ENCODE measurements around the gene DIAPH2.
"Not testable (repeated sequence)": the region's sequence is repeated elsewhere in the genome, so short reads cannot be mapped to it uniquely, and the experiment has no call there.

The DIAPH2 gene

GRCh38 chrX:96834137-96834536, 149.5 kb downstream of the DIAPH2 start:
- no peak for DNase-seq

DNA sequence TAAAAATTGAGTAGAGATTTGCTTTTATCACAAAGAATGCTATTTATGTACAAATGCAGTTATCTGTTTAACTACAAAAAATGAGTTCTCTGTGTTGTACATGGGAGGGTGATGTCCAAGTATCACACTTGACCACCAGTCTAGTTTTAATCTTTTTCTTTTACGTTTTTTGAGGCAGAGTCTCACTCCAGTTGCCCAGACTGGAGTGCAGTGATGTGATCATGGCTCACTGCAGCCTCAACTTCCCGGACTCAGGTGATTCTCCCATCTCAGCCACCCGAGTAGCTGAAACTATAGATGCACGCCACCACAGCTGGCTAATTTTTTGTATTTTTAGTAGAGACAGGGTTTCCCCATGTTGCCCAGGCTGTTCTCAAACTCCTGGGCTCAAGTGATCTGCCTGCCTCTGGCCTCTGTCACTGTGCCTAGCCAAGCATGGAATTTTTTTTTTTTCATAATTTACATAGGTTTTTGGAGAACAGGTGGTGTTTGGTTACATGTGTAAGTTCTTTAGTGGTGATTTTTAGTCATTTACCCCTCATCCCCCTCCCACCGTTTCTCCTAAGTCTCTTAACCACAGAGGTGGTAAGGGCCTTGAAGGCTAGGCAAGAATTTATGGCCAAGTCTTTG, 151.1 kb downstream of the DIAPH2 start:
- no peak for DNase-seq

DNA sequence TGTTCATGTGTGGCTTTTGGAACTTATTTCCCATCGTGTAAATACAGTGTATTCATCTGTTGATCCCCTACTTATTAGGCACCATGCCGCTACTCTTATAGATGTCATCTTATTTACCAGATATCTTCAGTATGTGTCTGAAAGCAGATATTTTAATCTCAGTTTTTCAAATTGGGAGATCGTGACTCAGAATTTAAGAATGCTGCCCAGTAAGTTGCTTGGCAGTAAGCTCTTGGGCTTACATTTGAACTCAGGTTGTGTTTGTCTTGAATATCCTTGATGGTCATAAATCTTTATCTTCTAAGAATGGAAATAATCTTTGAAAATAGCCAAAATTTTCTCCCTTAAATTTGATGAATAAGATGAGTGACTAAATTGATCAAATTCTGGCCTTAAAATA, 153.2 kb downstream of the DIAPH2 start:
- DNase-seq, result no peak

- peak; percentile 0 for DNase-seq
These were observed 153.9 kb downstream of the DIAPH2 start for GRCh38 chrX:96838537-96838936.

- no peak for DNase-seq
These were observed 156.7 kb downstream of the DIAPH2 start for GRCh38 chrX:96841325-96841724.

DNA sequence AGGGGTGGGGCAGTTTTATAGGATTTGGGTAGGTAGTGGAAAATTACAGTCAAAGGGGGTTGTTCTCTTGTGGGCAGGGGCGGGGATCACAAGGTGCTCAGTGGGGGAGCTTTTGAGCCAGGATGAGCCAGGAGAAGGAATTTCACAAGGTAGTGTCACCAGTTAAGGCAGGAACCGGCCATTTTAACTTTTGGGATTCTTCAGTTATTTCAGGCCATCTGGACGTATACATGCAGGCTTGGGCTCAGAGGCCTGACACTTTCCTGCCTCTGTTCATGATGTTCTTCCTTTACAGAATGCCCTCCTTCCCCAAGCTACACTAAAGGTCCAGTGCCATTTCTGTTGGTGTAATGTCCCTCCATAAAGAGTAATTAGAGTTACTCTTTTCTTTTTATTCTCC, 157.2 kb downstream of the DIAPH2 start:
- DNase-seq, result not testable (repeated sequence)

GRCh38 chrX:96843566-96843965, 158.9 kb downstream of the DIAPH2 start:
- no peak for DNase-seq

- DNase-seq, result no peak
These were observed 162.2 kb downstream of the DIAPH2 start for GRCh38 chrX:96846841-96847240.

- DNase-seq, result not testable (repeated sequence)
These were observed 174.8 kb downstream of the DIAPH2 start for GRCh38 chrX:96859422-96859821.

GRCh38 chrX:96861218-96861617, 176.6 kb downstream of the DIAPH2 start:
- DNase-seq, result no peak

- no peak for DNase-seq
These were observed 177.0 kb downstream of the DIAPH2 start for GRCh38 chrX:96861661-96862060.

- DNase-seq, result no peak
These were observed 199.0 kb downstream of the DIAPH2 start, which contains the start of gene RPA4 for GRCh38 chrX:96883608-96884007. TSS of gene RPA4 (plus strand) at chrX:96883908. CDS start at chrX:96884311, 403 bp downstream.

- DNase-seq, result no peak
These were observed 199.4 kb downstream of the DIAPH2 start for GRCh38 chrX:96884027-96884426.

DNA sequence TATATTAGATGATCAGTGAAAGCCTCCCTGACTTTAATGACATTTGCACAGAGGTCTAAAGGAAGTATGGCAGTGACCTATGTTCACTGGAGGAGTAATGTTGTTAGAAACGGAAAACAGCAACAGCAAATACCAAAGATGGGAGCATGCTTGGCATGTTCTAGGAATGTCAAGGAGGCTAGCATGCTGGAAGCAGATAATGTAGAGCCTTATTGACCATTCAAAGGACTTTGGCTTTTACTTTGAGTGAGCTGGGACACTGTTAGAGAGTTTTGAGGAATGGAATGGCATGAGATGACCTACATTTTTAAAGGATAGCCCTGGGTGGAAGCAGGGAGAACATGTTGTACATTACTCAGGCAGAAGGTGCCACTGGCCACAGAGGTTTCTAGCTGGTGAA, 205.1 kb downstream of the DIAPH2 start:
- no peak for DNase-seq

DNA sequence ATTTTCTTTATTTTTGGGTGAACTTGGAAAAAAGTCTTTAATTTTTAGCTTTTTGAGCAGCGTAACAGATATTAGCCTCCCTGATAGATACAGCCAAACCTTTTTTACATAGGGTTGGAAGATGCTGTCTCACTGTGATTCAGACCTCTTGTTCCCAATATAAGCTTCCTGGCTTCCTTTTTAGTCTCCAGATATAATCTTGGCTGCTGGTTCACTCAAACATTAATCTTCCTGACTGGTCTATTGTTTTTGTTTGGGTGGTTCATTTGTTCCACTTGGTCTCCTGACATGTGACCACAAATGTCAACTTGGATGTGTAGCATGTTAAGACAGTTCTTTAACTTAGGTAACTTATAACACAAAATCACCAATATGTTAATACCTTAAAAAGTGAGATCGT, 222.1 kb downstream of the DIAPH2 start:
- DNase-seq, result no peak

DNA sequence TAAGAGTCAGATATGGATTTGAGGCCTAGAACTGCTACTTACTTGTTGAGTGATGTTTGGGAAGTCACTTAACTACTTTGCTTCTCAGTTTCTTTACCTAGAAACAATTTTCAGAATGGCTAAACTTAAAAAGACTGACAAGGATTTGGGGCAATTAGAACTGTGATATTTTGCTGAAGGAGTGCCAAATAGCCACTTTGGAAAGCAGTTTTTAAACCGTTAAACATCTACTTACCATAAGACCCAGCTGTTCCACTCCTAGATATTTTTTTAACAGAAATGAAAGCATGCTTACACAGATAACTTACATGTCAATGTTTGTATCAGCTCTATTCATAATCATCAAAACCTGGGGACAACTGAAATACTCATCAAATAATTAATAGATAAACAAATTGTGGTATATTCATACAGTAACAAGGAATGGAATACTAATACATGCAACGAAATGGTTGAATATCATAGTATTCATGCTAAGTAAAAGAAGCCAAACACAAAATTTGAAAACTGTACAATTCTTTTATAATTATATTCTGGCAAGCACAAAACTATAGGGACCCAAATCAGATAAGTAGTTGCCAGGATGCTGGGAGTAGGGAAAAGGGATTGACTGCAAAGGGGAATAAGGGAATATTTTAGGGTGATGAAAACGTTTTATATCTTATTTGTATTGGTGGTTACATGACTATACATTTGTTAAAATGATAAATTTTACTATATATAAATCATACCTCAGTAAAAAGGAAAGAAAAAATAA, 223.1 kb downstream of the DIAPH2 start:
- DNase-seq, result no peak

GRCh38 chrX:96909291-96909690, 224.6 kb downstream of the DIAPH2 start:
- DNase-seq, result no peak

DNA sequence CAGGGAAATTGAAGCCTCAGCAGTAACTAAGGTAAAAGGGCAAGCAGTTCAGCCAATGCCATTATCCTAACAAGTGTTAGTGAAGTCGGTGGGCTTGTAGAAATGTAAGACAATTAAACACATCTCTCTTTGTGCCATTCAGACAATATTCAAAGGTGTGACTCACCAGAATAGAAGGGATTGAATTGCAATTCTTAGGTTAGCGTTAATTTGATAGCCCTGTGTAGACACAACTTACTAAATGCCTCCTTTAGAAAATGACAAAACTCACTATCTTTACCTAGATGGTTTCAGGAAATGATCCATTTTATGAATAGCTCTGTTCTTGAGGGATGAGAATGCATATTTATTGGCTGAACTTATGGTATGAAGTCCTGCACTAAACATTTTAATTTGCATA, 234.2 kb downstream of the DIAPH2 start:
- no peak for DNase-seq

GRCh38 chrX:96919672-96920071, 235.0 kb downstream of the DIAPH2 start:
- DNase-seq, result no peak

- no peak for DNase-seq
These were observed 239.9 kb downstream of the DIAPH2 start for GRCh38 chrX:96924581-96924980.

GRCh38 chrX:96929036-96929435, 244.4 kb downstream of the DIAPH2 start:
- DNase-seq, result no peak

- no peak for DNase-seq
These were observed 273.1 kb downstream of the DIAPH2 start for GRCh38 chrX:96957718-96958117.

DNA sequence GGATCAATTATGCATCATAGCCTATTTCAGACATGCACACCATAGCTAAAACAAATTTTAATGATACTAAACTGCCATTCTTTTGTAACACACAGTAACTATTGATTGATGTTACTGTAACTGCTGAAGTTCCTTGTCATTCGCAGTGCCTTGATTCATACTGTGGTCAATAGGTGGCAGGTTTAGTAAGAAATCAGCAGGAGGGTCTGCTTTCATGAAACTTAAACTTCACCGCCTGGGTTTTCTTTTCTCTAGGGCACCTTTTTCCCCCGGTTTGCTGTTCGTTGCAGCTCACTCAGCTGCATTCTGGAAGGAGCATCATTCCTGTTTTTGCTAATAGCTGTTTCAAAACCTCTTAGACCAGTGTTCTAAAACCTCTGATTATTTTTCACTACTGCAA, 287.2 kb downstream of the DIAPH2 start:
- no peak for DNase-seq

GRCh38 chrX:96978906-96979305, 294.3 kb downstream of the DIAPH2 start:
- no peak for DNase-seq

DNA sequence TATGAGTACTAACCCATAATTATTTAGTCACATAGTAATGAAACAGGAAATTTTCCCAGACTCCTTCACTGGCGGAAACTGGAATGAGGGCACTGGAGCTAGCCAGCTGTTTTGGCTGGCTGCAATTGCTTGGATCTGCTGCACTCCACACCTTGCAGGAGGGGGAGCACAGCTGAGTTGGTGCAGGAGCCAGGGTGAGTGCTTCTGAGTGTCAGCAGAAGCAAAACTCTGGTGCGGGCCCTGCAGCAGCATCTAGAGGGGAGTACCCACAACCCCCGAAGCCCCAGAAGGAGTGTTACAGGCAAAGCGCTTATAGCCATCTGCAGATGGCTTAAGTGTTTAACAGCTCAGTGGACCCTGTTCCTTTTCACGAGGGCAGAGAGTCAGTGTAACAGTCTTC, 295.1 kb downstream of the DIAPH2 start:
- DNase-seq, result no peak

Measured in activated CD4-positive, alpha-beta T cell treated with anti-CD3 and anti-CD28 coated beads, Interleukin-2, amount 50 U/mL, for 16 hours (primary cell).